GM21390 (cell line): ENCODE data around the gene SORCS2.

Experiments used
- ATAC-seq: cut with Tn5 transposase; IDR thresholded peaks from one replicate; pipeline ENCODE4 v1.9.1; 2021; ENCODE audit not compliant: unreplicated experiment

Gene SORCS2

DNA sequence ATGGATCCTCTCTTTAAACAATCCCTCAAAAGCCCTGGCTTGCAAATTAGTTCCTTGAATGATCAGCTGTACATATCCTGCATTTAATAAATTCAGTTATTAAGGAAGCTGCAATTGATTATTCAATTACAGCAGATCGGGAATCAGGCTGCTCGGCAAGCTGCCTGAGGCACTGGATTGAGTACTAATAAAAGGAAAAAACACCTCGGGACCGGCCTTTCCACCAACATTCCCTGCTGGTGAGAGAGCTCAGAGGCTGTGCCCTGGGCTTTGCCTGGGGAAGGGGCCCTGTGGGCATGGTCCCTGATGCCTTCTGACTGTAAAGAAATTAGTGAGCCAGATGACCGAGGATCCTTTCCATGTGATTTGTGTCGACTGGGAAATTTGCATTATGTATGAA, 69.2 kb downstream of the SORCS2 start:
- no peak for ATAC-seq

- ATAC-seq: no peak
Observed at GRCh38 chr4:7262134-7262533, 69.8 kb downstream of the SORCS2 start.

DNA sequence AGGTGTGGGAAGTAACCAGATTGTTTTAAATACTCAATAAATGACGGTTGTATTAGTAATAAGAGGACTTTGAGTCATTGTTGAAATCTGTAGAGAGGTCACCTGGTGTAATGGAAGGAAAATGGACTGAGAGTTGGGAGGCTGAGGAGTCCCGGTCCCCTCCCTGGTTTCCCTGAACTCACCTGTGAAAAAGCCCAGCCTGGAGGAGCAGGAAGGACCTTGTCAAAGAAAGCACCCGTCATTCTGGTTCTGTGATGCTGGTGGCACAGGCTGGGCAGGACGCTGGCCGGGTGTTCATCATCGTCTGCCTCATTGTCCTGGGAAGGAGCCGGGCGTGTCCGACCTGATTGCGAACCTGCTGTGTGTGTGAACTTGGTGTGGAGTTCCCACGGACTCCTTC, 70.8 kb downstream of the SORCS2 start:
- no peak for ATAC-seq

GRCh38 chr4:7264694-7265093, 72.4 kb downstream of the SORCS2 start:
- ATAC-seq: no peak

GRCh38 chr4:7266525-7267292, 74.4 kb downstream of the SORCS2 start:
- ATAC-seq: no peak

GRCh38 chr4:7267829-7268228, 75.5 kb downstream of the SORCS2 start:
- no peak for ATAC-seq

DNA sequence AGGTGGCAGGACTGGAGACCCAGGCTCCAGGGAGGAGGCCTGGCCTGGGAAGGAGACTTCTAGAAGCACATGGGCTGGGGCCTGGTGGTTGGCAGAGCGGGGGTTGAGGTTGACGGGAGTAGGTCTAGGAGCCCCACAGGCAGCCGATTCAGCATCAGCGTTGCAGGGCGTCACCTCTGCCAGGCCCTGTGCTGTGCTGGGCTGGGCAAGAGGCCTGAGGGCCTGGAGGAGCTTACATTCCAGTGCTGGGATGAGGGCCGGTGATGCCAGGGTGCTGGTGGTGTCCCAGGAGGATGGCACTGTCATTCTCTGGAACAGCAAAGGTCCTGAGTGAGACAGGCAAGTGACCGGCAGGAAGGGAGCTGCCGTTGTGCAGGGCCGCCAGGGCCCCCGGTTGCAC, 76.6 kb downstream of the SORCS2 start:
- no peak for ATAC-seq

DNA sequence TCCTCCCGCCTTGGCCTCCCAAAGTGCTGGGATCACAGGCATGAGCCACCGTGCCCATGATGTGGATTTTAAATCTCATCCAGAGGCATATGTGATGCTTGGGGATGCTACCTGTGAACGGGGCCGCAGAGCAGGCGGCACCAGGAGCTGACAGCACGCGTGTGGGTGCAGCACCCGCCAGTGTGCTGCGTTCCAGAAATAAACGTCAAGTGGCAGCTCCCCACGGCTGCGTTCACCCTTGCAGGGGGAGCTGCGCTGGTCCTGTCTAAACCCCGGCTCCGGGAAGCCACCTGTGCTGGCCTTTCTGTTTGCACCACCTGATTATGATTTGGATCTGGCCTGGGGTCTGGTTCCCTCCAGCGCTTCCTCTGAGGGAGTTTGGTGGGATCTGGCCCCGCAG, 77.8 kb downstream of the SORCS2 start:
- no peak for ATAC-seq

DNA sequence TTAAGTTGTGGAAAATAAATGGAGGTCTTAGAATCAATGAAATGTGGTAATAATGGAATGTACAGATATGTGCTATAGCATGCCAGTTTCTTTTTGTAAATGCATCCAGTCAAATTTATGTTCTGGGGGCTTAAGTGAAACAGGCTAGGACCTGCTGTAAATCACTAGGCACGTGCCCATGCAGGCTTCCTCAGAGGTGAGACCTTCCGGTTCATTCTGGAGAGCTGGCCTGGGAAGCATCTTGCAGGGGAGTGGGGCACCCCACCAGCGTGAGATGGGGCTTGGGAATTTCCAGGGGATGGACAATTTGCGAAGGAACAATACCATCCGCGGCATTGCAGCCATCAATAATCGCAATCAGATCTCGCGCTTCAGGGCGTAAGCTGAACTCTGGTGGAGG, 80.1 kb downstream of the SORCS2 start:
- no peak for ATAC-seq

DNA sequence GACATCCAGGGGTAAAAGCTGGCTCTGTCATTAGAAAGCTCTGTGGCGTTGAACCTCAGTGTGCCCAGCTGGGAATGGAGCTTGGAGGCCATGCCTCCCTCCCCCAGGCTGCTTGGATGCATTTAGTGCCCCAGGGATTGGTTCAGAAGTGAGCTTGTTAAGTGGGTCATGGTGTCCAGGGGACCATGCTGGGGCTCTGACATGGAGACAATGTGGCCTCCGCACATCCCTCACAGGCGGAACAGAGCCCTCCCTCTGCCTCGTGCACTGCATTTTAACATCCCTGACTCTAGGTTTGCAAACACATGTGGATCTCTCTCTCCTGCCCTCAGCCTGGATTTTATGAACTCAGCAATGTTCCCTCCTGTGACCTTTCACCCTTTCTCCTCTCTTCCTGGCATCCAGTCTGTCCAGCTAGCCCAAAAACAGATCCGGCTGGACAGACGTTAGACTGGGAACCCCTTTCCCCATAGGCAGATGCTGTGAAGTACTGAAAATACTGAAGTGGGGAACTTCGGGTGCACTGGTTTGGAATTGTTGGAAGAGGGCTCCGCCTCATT, 81.5 kb downstream of the SORCS2 start:
- ATAC-seq: no peak

GRCh38 chr4:7275067-7275466, 82.7 kb downstream of the SORCS2 start:
- no peak for ATAC-seq

- no peak for ATAC-seq
Observed at GRCh38 chr4:7275490-7276154, 83.3 kb downstream of the SORCS2 start.

DNA sequence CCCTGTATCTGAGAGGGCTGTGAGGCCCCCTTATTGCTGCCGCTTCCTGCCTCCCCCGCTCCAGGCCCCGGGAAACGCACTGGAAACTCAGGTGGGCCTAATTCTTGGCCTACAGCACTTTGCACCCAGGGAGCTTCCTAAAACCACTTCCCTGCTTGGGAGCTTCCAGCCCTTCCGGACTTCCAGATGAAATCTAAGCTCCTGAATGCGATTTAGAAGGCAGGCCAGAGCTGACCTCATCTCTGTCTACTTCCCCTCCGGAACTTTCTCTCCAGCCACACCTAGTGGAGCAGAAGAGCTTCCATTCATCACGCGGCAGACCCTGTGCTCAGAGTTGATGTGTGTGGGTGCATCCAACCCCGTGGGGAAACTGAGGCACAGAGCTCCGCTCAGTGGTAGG, 84.2 kb downstream of the SORCS2 start:
- no peak for ATAC-seq

- no peak for ATAC-seq
Observed at GRCh38 chr4:7278071-7278765, 85.9 kb downstream of the SORCS2 start.

DNA sequence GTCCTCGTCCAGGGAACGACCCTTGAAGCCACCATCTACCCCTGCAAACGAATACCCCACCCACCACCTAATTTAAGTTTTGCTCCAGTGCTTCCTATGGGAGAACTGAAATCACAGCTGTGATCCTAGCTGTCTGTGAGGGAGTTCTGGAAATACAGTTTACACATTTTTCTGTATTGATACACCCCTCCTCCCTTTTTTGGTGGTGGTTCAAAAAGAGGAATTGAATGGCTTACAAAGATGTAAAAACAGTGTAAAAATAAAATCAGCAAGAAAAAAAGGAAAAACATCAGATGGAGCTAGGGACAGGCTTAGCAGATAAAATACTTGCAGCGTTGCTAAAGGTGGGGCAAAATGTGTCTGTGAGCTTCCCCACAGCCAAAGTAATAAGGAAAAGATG, 86.6 kb downstream of the SORCS2 start:
- ATAC-seq: no peak

GRCh38 chr4:7279902-7280301, 87.6 kb downstream of the SORCS2 start:
- ATAC-seq: no peak

GRCh38 chr4:7280926-7281690, 88.8 kb downstream of the SORCS2 start:
- no peak for ATAC-seq

GRCh38 chr4:7281691-7282665, 89.6 kb downstream of the SORCS2 start:
- ATAC-seq: no peak

- no peak for ATAC-seq
Observed at GRCh38 chr4:7282786-7283440, 90.6 kb downstream of the SORCS2 start.
